D721Med (cell line): Measurements from ENCODE around the gene CKMT2.

Experiments
- DNase-seq: peaks from one replicate; pipeline ENCODE4 v3.0.0; 2011; ENCODE audit warnings: low spot score; ENCODE audit not compliant: insufficient read length
- FAIRE-seq: peaks from 2 replicates; lab custom pipeline; 2011; peaks lifted over from hg19 to GRCh38; lab: Jason Lieb, UNC
- CTCF ChIP-seq: IDR thresholded peaks from 2 replicates; pipeline ENCODE4 v1.5.1; 2012; ENCODE audit warnings: mild to moderate bottlenecking, control low read depth; ENCODE audit not compliant: insufficient read depth; ENCODE audit errors: missing control alignments

CKMT2 gene

GRCh38 chr5:81228084-81228483 lies 5.0 kb upstream of the CKMT2 start:
- DNase-seq (no peak), FAIRE-seq (no peak)
- TF ChIP-seq CTCF: no peak

- DNase-seq: no peak
- TF ChIP-seq CTCF: no peak
- FAIRE-seq: no peak
Measured at GRCh38 chr5:81230416-81230815, 2.7 kb upstream of the CKMT2 start.

GRCh38 chr5:81232464-81233079 lies 550 bp upstream of the CKMT2 start:
- FAIRE-seq (no peak), DNase-seq (no peak)
- no peak for TF ChIP-seq CTCF

- DNase-seq (no peak), FAIRE-seq (no peak)
- TF ChIP-seq CTCF: no peak
Measured at GRCh38 chr5:81234299-81234698, 1.2 kb downstream of the CKMT2 start.

GRCh38 chr5:81234801-81235200 lies 1.7 kb downstream of the CKMT2 start:
- no peak for DNase-seq
- TF ChIP-seq CTCF: no peak
- FAIRE-seq: no peak

GRCh38 chr5:81235287-81236072 lies 2.4 kb downstream of the CKMT2 start:
- no peak for TF ChIP-seq CTCF
- FAIRE-seq: no peak
- no peak for DNase-seq

GRCh38 chr5:81238460-81238859 lies 5.3 kb downstream of the CKMT2 start:
- FAIRE-seq: no peak
- no peak for TF ChIP-seq CTCF
- DNase-seq: no peak
